CD14-positive monocyte (primary cell): ENCODE data around the gene PLCB3. TPM values are rescaled to one million over a fixed set of nuclear protein-coding genes. Genes with fewer than 3 reads are reported as not detected.

Experiments
- DNase-seq, 3 donors: peaks; one replicate each; pipeline ENCODE4 v3.0.0-alpha.2; 2011 to 2022
- H2AFZ ChIP-seq: 2 replicates; pipeline ENCODE4 v1.6.0; 2012; ENCODE audit warnings: mild to moderate bottlenecking, low read depth, low read length, inconsistent platforms; ENCODE audit not compliant: insufficient read depth, poor library complexity, severe bottlenecking
- H3K27ac ChIP-seq, 2 donors: 1 replicate in 1 of 2; 2 replicates in 1 of 2; pipeline ENCODE4 v1.5.1; 2012 to 2013; ENCODE audit warnings: low read length in 2 of 2, control low read depth in 1 of 2, inconsistent platforms in 1 of 2, low read depth in 1 of 2, mild to moderate bottlenecking in 1 of 2
- H3K27me3 ChIP-seq, 2 donors: one replicate each; pipeline versions ENCODE4 v1.6.0 to v1.6.1; 2011 to 2013; ENCODE audit warnings: low read length in 2 of 2; ENCODE audit not compliant: control insufficient read depth in 2 of 2, insufficient read depth in 2 of 2
- H3K36me3 ChIP-seq, 2 donors: replicated peaks in 1 of 2; 1 replicate in 1 of 2; 2 replicates in 1 of 2; pipeline versions ENCODE4 v1.5.1 to v1.6.1; 2012 to 2013; ENCODE audit warnings: low read length in 2 of 2, control low read depth in 1 of 2, inconsistent platforms in 1 of 2, mild to moderate bottlenecking in 1 of 2; ENCODE audit not compliant: insufficient read depth in 2 of 2, control insufficient read depth in 1 of 2
- H3K4me1 ChIP-seq, 2 donors: 1 replicate in 1 of 2; 2 replicates in 1 of 2; pipeline versions ENCODE4 v1.5.1 to v1.6.1; 2012 to 2013; ENCODE audit warnings: low read length in 2 of 2, control low read depth in 1 of 2, inconsistent platforms in 1 of 2, mild to moderate bottlenecking in 1 of 2, moderate library complexity in 1 of 2; ENCODE audit not compliant: insufficient read depth in 2 of 2, control insufficient read depth in 1 of 2
- H3K4me2 ChIP-seq: replicated peaks from 2 replicates; pipeline ENCODE3; 2012; ENCODE audit warnings: low read length, moderate library complexity, mild to moderate bottlenecking; ENCODE audit not compliant: poor library complexity, severe bottlenecking; ENCODE audit errors: extremely low read depth
- H3K4me3 ChIP-seq, 3 experiments: fragments of 200-600 bp in 1 of 3; sonication (generic) in 1 of 3; replicated peaks in 1 of 3; 1 replicate in 2 of 3; 2 replicates in 1 of 3; pipeline ENCODE4 v1.5.1; 2011 to 2013; ENCODE audit warnings: low read length in 3 of 3, mild to moderate bottlenecking in 3 of 3, control low read depth in 2 of 3, low read depth in 2 of 3, inconsistent platforms in 1 of 3, moderate library complexity in 1 of 3
- H3K79me2 ChIP-seq: 2 replicates; pipeline ENCODE4 v1.6.0; 2012; ENCODE audit warnings: mild to moderate bottlenecking, control low read depth, inconsistent platforms, low read length, moderate library complexity; ENCODE audit not compliant: insufficient read depth
- H3K9ac ChIP-seq: 2 replicates; pipeline ENCODE4 v1.6.0; 2017; ENCODE audit warnings: low read length, mild to moderate bottlenecking; ENCODE audit not compliant: insufficient read depth, poor library complexity, severe bottlenecking
- H3K9me3 ChIP-seq, 2 donors: replicated peaks in 1 of 2; 1 replicate in 1 of 2; 2 replicates in 1 of 2; pipeline versions ENCODE4 v1.5.1 to v1.6.1; 2012 to 2013; ENCODE audit warnings: low read length in 2 of 2, control low read depth in 1 of 2; ENCODE audit not compliant: control insufficient read depth in 1 of 2, insufficient read depth in 1 of 2
- H4K20me1 ChIP-seq: 2 replicates; pipeline ENCODE4 v1.6.0; 2012; ENCODE audit warnings: mild to moderate bottlenecking, low read length, control low read depth, moderate library complexity; ENCODE audit not compliant: insufficient read depth
- H3K27ac Mint-ChIP-seq, 7 donors: one replicate each; pipeline ENCODE4 v1.8.0; 2020; ENCODE audit warnings: mild to moderate bottlenecking in 7 of 7, mixed read lengths in 7 of 7, moderate library complexity in 6 of 7, inconsistent platforms in 2 of 7
- H3K27me3 Mint-ChIP-seq, 3 donors: one replicate each; pipeline ENCODE4 v1.8.0; 2021 to 2022; ENCODE audit warnings: low read depth in 3 of 3, mild to moderate bottlenecking in 3 of 3, mixed read lengths in 3 of 3, moderate library complexity in 3 of 3, inconsistent platforms in 1 of 3
- H3K36me3 Mint-ChIP-seq, 2 donors: one replicate each; pipeline ENCODE4 v1.8.0; 2020; ENCODE audit warnings: mixed read lengths in 2 of 2, inconsistent platforms in 1 of 2, mild to moderate bottlenecking in 1 of 2
- H3K4me1 Mint-ChIP-seq: one replicate; pipeline ENCODE4 v1.8.0; 2020; ENCODE audit warnings: mild to moderate bottlenecking, mixed read lengths
- H3K4me3 Mint-ChIP-seq, 2 donors: one replicate each; pipeline ENCODE4 v1.8.0; 2020; ENCODE audit warnings: mild to moderate bottlenecking in 2 of 2, mixed read lengths in 2 of 2, moderate library complexity in 1 of 2
- H3K9me3 Mint-ChIP-seq, 7 donors: one replicate each; pipeline ENCODE4 v1.8.0; 2020 to 2022; ENCODE audit warnings: mixed read lengths in 7 of 7, mild to moderate bottlenecking in 6 of 7, moderate library complexity in 6 of 7, inconsistent platforms in 2 of 7
- WGBS: methylation state at CpG from one replicate; pipeline ENCODE4 v1.1.5; 2013; ENCODE audit warnings: missing lambda C conversion rate; ENCODE audit not compliant: insufficient coverage; 5-methylcytosine and 5-hydroxymethylcytosine counted together
- intact Hi-C, 2 donors: fragments of 100-400 bp; cut with micrococcal nuclease; formaldehyde crosslinking; loops; one replicate each; pipeline versions ENCODE4 v1.15.0 to v1.15.1; 2023
- polyA plus RNA-seq, 3 donors: library from polyadenylated mRNA; depleted of rRNA in 1 of 3; unstranded in 2 of 3; stranded (reverse) in 1 of 3; fragments of 300-500 nt in 2 of 3; fragments of >200 nt in 1 of 3; fragmentation: Illumina TruSeq in 2 of 3; gene quantifications; 1 replicate in 2 of 3; 2 replicates in 1 of 3; pipeline ENCODE4 v1.2.3, GENCODE V29; 2012 to 2021
- TF ChIP-seq, protein P1 (sequence below): fragments of 200-600 bp; IDR thresholded peaks from one replicate; pipeline ENCODE4 v1.8.0; 2022; ENCODE audit warnings: antibody characterized with exemption, mild to moderate bottlenecking

The PLCB3 gene
- polyA plus RNA-seq, 3 donors, result 1.1 to 17.8 (median 1.4) TPM

DNA sequence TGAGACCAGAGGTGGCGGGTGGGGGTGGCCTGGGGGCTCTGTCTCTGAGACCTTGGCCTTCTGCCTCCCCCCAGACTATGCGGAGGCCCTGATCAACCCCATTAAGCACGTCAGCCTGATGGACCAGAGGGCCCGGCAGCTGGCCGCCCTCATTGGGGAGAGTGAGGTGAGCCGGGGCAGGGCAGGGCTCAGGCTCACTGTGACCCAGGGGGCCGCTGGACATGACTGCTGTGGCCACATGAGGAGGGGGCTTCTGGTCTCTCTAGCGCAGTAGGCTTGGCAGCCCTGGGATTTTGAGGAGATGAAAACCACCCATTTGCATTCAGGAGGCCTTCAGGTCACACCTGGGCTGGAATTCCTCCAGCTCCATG, 12.6 kb downstream of the PLCB3 start:
- Histone ChIP-seq H3K4me2 (no peak overlapping the region), H3K4me1 (peaks cover 19 to 20% of the 10 kb centered on the region in 2 donors), H3K79me2 (no peaks in the 10 kb centered on the region), H3K4me3 (no peak overlapping the region), H3K27me3 (no peaks in the 10 kb centered on the region), H4K20me1 (peaks cover 7% of the 10 kb centered on the region), H3K9me3 (no peaks in the 10 kb centered on the region), H3K36me3 (peaks cover 74 to 77% of the 10 kb centered on the region in 2 donors), H3K27ac (no peak overlapping the region), H2AFZ (no peak overlapping the region), H3K9ac (no peak overlapping the region)
- H3K9me3 Mint-ChIP-seq, result peaks cover 0 to 4% (median 0%) of the 10 kb centered on the region in 7 donors
- no peaks in the 10 kb centered on the region for H3K27me3 Mint-ChIP-seq
- H3K4me3 Mint-ChIP-seq, result no peak overlapping the region
- H3K27ac Mint-ChIP-seq, result no peak overlapping the region
- H3K4me1 Mint-ChIP-seq, result peaks cover 17% of the 10 kb centered on the region
- intact Hi-C loops, result no loop called here
- H3K36me3 Mint-ChIP-seq, result peaks cover 52 to 73% of the 10 kb centered on the region in 2 donors
- no peak for DNase-seq
- WGBS, result 96% methylated on average over 6 of the region's 8 CpGs
- TF ChIP-seq, protein P1, sequence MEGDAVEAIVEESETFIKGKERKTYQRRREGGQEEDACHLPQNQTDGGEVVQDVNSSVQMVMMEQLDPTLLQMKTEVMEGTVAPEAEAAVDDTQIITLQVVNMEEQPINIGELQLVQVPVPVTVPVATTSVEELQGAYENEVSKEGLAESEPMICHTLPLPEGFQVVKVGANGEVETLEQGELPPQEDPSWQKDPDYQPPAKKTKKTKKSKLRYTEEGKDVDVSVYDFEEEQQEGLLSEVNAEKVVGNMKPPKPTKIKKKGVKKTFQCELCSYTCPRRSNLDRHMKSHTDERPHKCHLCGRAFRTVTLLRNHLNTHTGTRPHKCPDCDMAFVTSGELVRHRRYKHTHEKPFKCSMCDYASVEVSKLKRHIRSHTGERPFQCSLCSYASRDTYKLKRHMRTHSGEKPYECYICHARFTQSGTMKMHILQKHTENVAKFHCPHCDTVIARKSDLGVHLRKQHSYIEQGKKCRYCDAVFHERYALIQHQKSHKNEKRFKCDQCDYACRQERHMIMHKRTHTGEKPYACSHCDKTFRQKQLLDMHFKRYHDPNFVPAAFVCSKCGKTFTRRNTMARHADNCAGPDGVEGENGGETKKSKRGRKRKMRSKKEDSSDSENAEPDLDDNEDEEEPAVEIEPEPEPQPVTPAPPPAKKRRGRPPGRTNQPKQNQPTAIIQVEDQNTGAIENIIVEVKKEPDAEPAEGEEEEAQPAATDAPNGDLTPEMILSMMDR, result no peak

DNA sequence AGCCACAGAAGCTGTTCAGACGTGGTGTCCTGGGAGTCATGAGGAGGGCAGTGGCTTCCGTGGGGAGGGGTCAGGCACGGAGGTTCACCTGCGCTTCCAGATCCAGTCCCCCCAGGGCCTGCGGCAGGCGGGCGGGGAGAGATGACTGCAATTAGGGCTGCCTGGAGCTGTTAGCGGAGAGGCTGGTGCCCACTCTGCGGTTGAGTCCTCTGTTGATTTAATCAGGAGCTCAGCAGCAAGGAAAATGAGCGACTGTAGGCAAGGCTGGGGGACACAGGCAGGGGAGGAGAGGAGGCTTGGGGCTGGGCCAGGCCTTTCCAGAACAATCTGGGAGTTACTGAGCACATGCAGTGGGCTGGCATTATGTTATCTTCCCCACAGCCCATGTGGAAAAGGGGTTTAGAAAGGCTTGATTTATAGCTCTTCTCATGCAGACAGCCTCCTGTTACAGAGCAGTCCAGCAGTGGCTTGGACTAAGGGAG, 13.1 kb downstream of the PLCB3 start:
- H3K4me2 ChIP-seq, result no peak overlapping the region
- H2AFZ ChIP-seq, result no peak overlapping the region
- H3K27me3 ChIP-seq, result no peaks in the 10 kb centered on the region
- peaks cover 69 to 72% of the 10 kb centered on the region in 2 donors for H3K36me3 ChIP-seq
- no peak overlapping the region for H3K4me3 ChIP-seq
- no peaks in the 10 kb centered on the region for H3K27me3 Mint-ChIP-seq
- DNase-seq, result no peak
- no peaks in the 10 kb centered on the region for H3K9me3 ChIP-seq
- no peaks in the 10 kb centered on the region for H3K79me2 ChIP-seq
- peaks cover 7% of the 10 kb centered on the region for H4K20me1 ChIP-seq
- peaks cover 0 to 3% (median 0%) of the 10 kb centered on the region in 7 donors for H3K9me3 Mint-ChIP-seq
- 100% methylated on average over 5 of the region's 10 CpGs for WGBS
- intact Hi-C loops, result no loop called here
- peaks cover 48 to 68% of the 10 kb centered on the region in 2 donors for H3K36me3 Mint-ChIP-seq
- no peak overlapping the region for H3K27ac ChIP-seq
- H3K9ac ChIP-seq, result no peak overlapping the region
- H3K4me1 Mint-ChIP-seq, result peaks cover 19% of the 10 kb centered on the region
- H3K4me3 Mint-ChIP-seq, result no peak overlapping the region
- TF ChIP-seq, protein P1, result no peak
- peaks cover 21 to 24% of the 10 kb centered on the region in 2 donors for H3K4me1 ChIP-seq
- peak overlapping the region in 1 of 7 donors; percentile 79 for H3K27ac Mint-ChIP-seq
